K562 (cell line): Measurements from ENCODE around the gene BNIP2. TPM values are rescaled to one million over a fixed set of nuclear protein-coding genes. Genes with fewer than 3 reads are reported as not detected.
A peak's percentile ranks its signal among the peaks of the same experiment; 100 is the strongest.

Source experiments
- ATAC-seq: fragments of 200-7000 bp; cut with Tn5 transposase; 3 replicates; pipeline ENCODE4 v1.9.1; 2020; ENCODE audit warnings: moderate library complexity
- BruUV-seq: library from RNA; stranded (reverse); fragments of 400-500 nt; replicated peaks from 2 replicates; lab custom pipeline; 2021; lab: Mats Ljungman, UMichigan
- CTCF ChIA-PET: fragments of 300-600 bp; formaldehyde crosslinking; extraction: SDS; loops from one replicate; lab custom pipeline; 2021; ENCODE audit warnings: low intra/inter-chr PET ratio; lab: Yijun Ruan, JAX
- POLR2A ChIA-PET: fragments of 300-600, 350-650 bp; sonication (Branson Sonifier 250); formaldehyde crosslinking; extraction: SDS; loops from one replicate; lab custom pipeline; 2021; ENCODE audit warnings: antibody characterized with exemption, inconsistent platforms; lab: Yijun Ruan, JAX
- DNase-seq, 4 experiments: peaks; one replicate each; pipeline versions ENCODE4 v3.0.0 to v3.0.0-alpha.2; 2011 to 2018; ENCODE audit warnings: low spot score in 3 of 4, mixed read lengths in 3 of 4; ENCODE audit errors: extremely low read depth in 1 of 4
- FAIRE-seq: peaks from 2 replicates; lab custom pipeline; 2011; peaks lifted over from hg19 to GRCh38; lab: Jason Lieb, UNC
- H2AFZ ChIP-seq: 2 replicates; pipeline ENCODE4 v1.6.0; 2011; ENCODE audit warnings: low read depth, low read length, control low read depth, inconsistent platforms
- H3K27ac ChIP-seq: fragments of 200-600 bp; 3 replicates; pipeline ENCODE4 v1.8.0; 2011; ENCODE audit warnings: low read depth, mild to moderate bottlenecking, control low read depth, inconsistent platforms, low read length, moderate library complexity, mixed read lengths; ENCODE audit errors: extremely low read depth
- H3K27me3 ChIP-seq, 2 experiments: fragments of 300-600 bp in 1 of 2; 2 replicates in 1 of 2; 3 replicates in 1 of 2; pipeline versions ENCODE4 v1.6.0 to v1.8.0; 2011; ENCODE audit warnings: inconsistent platforms in 2 of 2, low read length in 2 of 2, mild to moderate bottlenecking in 1 of 2, mixed read lengths in 1 of 2, moderate library complexity in 1 of 2; ENCODE audit not compliant: control insufficient read depth in 2 of 2, insufficient read depth in 2 of 2
- H3K36me3 ChIP-seq: fragments of 300-600 bp; 3 replicates; pipeline ENCODE4 v1.8.0; 2011; ENCODE audit warnings: mild to moderate bottlenecking, low read length, inconsistent platforms; ENCODE audit not compliant: control insufficient read depth, insufficient read depth
- H3K4me1 ChIP-seq, 2 experiments: fragments of 200-600 bp in 1 of 2; replicated peaks in 1 of 2; 2 replicates in 1 of 2; 3 replicates in 1 of 2; pipeline versions ENCODE4 v1.5.1 to v1.8.0; 2011; ENCODE audit warnings: inconsistent platforms in 2 of 2, low read length in 2 of 2, mild to moderate bottlenecking in 1 of 2, mixed read lengths in 1 of 2, moderate library complexity in 1 of 2; ENCODE audit not compliant: control insufficient read depth in 2 of 2, insufficient read depth in 2 of 2
- H3K4me2 ChIP-seq: 2 replicates; pipeline ENCODE4 v1.6.1; 2011; ENCODE audit warnings: low read length, control low read depth, inconsistent platforms, mixed read lengths; ENCODE audit not compliant: insufficient read depth
- H3K4me3 ChIP-seq: fragments of 200-600 bp; sonication (generic), shearing (Covaris generic); 2 replicates; pipeline ENCODE4 v1.5.1; 2016; ENCODE audit warnings: control low read depth, inconsistent platforms
- H3K79me2 ChIP-seq: fragments of 200-600 bp; 3 replicates; pipeline ENCODE4 v1.8.0; 2011; ENCODE audit warnings: low read length, inconsistent platforms; ENCODE audit not compliant: control insufficient read depth, insufficient read depth
- H3K9ac ChIP-seq, 2 experiments: 2 replicates each; pipeline versions ENCODE4 v1.6.0 to v1.6.1; 2011; ENCODE audit warnings: low read depth in 2 of 2, low read length in 2 of 2, control low read depth in 1 of 2, inconsistent platforms in 1 of 2, mild to moderate bottlenecking in 1 of 2, mixed read lengths in 1 of 2; ENCODE audit not compliant: insufficient read depth in 1 of 2
- H3K9me1 ChIP-seq: one replicate; pipeline ENCODE4 v1.6.0; 2011; ENCODE audit warnings: inconsistent platforms, mild to moderate bottlenecking, low read length, moderate library complexity; ENCODE audit not compliant: control insufficient read depth, insufficient read depth
- H3K9me3 ChIP-seq: replicated peaks from 2 replicates; pipeline ENCODE4 v1.5.1; 2011; ENCODE audit warnings: low read depth, low read length, inconsistent platforms; ENCODE audit not compliant: control insufficient read depth, insufficient read depth
- H4K20me1 ChIP-seq: replicated peaks from 2 replicates; pipeline ENCODE4 v1.6.1; 2011; ENCODE audit warnings: low read length, inconsistent platforms, mixed read lengths; ENCODE audit not compliant: control insufficient read depth, insufficient read depth
- C11orf30 ChIP-seq: fragments of 450-650 bp; IDR thresholded peaks from 2 replicates; pipeline ENCODE4 v1.6.1; 2016; ENCODE audit warnings: low read depth, mild to moderate bottlenecking
- CBFA2T3 ChIP-seq: fragments of 450-650 bp; IDR thresholded peaks from 2 replicates; pipeline ENCODE4 v1.6.1; 2017
- ELF4 ChIP-seq: fragments of 450-650 bp; formaldehyde crosslinking; IDR thresholded peaks from 2 replicates; pipeline ENCODE4 v1.4.0; 2022; ENCODE audit warnings: missing genetic modification characterization
- MTA2 ChIP-seq: fragments of 450-650 bp; IDR thresholded peaks from 2 replicates; pipeline ENCODE4 v1.6.1; 2016; ENCODE audit warnings: low read depth
- TAF1 ChIP-seq: IDR thresholded peaks from 2 replicates; pipeline ENCODE4 v1.6.1; 2011; ENCODE audit warnings: mild to moderate bottlenecking, low read length, moderate library complexity; ENCODE audit not compliant: insufficient read depth, control insufficient read depth, severe bottlenecking; ENCODE audit errors: extremely low read depth
- ZFP30 ChIP-seq: fragments of 250-450 bp; sonication (Bioruptor Pico); IDR thresholded peaks from 2 replicates; pipeline ENCODE4 v1.8.0; 2022; ENCODE audit warnings: moderate library complexity, mild to moderate bottlenecking, inconsistent platforms, borderline replicate concordance
- ZNF174 ChIP-seq: fragments of 250-450 bp; sonication (Bioruptor Pico); IDR thresholded peaks from 2 replicates; pipeline ENCODE4 v1.4.0; 2020; ENCODE audit warnings: mild to moderate bottlenecking
- ZNF644 ChIP-seq: fragments of 200-800 bp; sonication (Bioruptor generic); IDR thresholded peaks from 2 replicates; pipeline ENCODE4 v1.6.1; 2016; ENCODE audit warnings: low read depth, missing genetic modification characterization, missing compliant biosample characterization
- WGBS: fragments of 100-300 bp; shearing (Covaris generic); methylation state at CpG from one replicate; pipeline ENCODE4 v1.1.6; 2016; ENCODE audit warnings: low coverage, mixed read lengths; ENCODE audit not compliant: insufficient coverage; ENCODE audit errors: missing lambda C conversion rate; 5-methylcytosine and 5-hydroxymethylcytosine counted together
- in situ Hi-C: fragments of 300-500 bp; cut with MboI; formaldehyde crosslinking; loops from 4 replicates; pipeline ENCODE4 v1.15.0; 2018; ENCODE audit warnings: inconsistent platforms, mixed read lengths
- intact Hi-C: fragments of 100-400 bp; cut with micrococcal nuclease; formaldehyde crosslinking; loops from 2 replicates; pipeline ENCODE4 v1.14.2; 2022
- polyA plus RNA-seq, 8 experiments: library from polyadenylated mRNA; depleted of rRNA in 4 of 8; stranded (reverse) in 5 of 8; unstranded in 3 of 8; fragments of >200 nt; fragmentation: Nextera tagmentation in 2 of 8; fragmentation: Illumina TruSeq in 1 of 8; extraction: Ambion mirVana in 2 of 8; extraction: Trizol in 1 of 8; gene quantifications; 2 replicates each; pipeline versions ENCODE4 v1.2.1 to v1.2.3, GENCODE V29; 2011 to 2014; ENCODE audit warnings: inconsistent platforms in 1 of 8, missing spikeins in 1 of 8
- total RNA-seq, 7 experiments: library from RNA; depleted of rRNA in 6 of 7; stranded (reverse); fragments of >200 nt in 6 of 7; fragmentation: Illumina TruSeq in 2 of 7; extraction: Trizol in 2 of 7; gene quantifications; 2 replicates each; pipeline versions ENCODE4 v1.2.1 to v1.2.3, GENCODE V29; 2011 to 2021; ENCODE audit warnings: low replicate concordance in 1 of 7

Gene BNIP2
- total and polyA plus RNA-seq, 9 of the 15 experiments (the other 6 are each of a cell fraction or from before 2014, with no cell fraction given) = 19.6 to 88.0 (median 52.5) TPM

- TF ChIP-seq ZFP30 = no peak
- TF ChIP-seq ELF4 (CRISPR knock-in tag) = no peak
- no peak for TF ChIP-seq ZNF174 (CRISPR knock-in tag)
- no peak for TF ChIP-seq TAF1
- peak; percentile 58 for TF ChIP-seq C11orf30
- no peak for TF ChIP-seq MTA2
Observed at GRCh38 chr15:59702351-59702750, 13.2 kb upstream of the BNIP2 start (continued).

- Histone ChIP-seq H3K27me3 (no peaks in the 10 kb centered on the region; a peak in 1 of 5 replicates), H2AFZ (no peak overlapping the region; the same call in 1 of the 2 replicates), H3K27ac (no peak overlapping the region), H3K9ac (no peak overlapping the region), H4K20me1 (no peaks in the 10 kb centered on the region), H3K4me3 (no peak overlapping the region), H3K36me3 (no peaks in the 10 kb centered on the region), H3K9me1 (no peaks in the 10 kb centered on the region), H3K4me2 (no peak overlapping the region), H3K79me2 (no peaks in the 10 kb centered on the region), H3K9me3 (no peaks in the 10 kb centered on the region), H3K4me1 (0 out of 5 replicates have a peak, but pooled peaks cover 0 to 2% of the 10 kb centered on the region in 2 experiments)
- ChIA-PET CTCF (no interaction called here), POLR2A (no interaction called here)
- in situ Hi-C loops (no loop called here), intact Hi-C loops (no loop called here)
- no peak for ATAC-seq
- DNase-seq = no peak
- no peak for FAIRE-seq
- TF ChIP-seq ZNF644 (tag) (no peak), CBFA2T3 (0 out of 2 replicates have a peak, but pooled peaks have one; percentile 19)
- BruUV-seq = no TSS peak
- 7% methylated on average over 4 of the region's 4 CpGs for WGBS
Observed at GRCh38 chr15:59701880-59702279, 12.8 kb upstream of the BNIP2 start.
